Measurements from ENCODE around the gene CCKAR.

DNA sequence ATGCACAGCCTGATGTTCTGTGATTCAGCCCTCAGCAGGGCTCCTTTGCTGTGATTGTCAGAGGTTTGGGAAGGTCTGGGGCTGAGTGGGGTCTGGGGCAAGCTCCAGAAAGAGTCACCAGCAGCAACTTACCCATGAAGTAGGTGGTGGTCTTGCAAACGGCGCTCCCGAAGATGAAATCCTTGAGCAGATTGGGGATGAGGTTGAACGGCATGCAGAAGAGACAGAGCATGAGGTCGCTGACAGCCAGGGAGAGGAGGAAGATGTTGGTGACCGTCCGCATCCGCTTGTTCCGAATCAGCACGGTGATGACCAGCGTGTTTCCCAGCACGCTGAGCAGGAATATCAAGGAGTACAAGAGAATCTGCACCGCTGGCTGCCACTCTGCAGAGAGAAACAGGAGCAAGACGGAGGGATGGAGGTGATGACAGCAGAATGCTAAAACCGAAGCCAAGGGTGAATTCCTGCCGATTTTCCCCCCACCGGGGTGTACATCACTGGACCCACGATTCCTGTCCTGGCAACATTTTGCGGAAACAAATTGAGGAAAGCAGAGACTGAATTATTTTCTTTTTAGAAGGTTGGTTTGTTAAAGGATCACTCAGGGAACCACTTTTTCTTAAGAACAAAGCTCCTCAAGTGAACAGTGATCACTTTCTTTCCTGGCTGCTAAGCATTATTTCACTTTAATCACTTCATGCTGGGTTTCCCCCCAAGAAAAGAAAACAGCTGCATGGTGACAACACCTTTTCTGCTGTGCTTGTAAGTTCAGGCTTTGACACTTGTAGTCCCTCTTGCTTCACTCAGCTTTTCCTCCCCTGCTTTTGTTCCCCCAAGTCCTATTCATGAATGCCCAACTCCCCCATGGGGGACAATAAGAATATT lies 941 bp downstream of the CCKAR start:
- TF ChIP-seq, protein P1, sequence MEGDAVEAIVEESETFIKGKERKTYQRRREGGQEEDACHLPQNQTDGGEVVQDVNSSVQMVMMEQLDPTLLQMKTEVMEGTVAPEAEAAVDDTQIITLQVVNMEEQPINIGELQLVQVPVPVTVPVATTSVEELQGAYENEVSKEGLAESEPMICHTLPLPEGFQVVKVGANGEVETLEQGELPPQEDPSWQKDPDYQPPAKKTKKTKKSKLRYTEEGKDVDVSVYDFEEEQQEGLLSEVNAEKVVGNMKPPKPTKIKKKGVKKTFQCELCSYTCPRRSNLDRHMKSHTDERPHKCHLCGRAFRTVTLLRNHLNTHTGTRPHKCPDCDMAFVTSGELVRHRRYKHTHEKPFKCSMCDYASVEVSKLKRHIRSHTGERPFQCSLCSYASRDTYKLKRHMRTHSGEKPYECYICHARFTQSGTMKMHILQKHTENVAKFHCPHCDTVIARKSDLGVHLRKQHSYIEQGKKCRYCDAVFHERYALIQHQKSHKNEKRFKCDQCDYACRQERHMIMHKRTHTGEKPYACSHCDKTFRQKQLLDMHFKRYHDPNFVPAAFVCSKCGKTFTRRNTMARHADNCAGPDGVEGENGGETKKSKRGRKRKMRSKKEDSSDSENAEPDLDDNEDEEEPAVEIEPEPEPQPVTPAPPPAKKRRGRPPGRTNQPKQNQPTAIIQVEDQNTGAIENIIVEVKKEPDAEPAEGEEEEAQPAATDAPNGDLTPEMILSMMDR (optimal IDR thresholded peaks at IDR 0.05 in 1 of 3, IDR thresholded peaks at IDR 0.05 in 1 of 3, conservative IDR thresholded peaks at IDR 0.05 in 1 of 3; ENCODE audit: extremely low read depth in 1 of 3, insufficient read depth in 2 of 3, low read length in 3 of 3) = no peak
- TF ChIP-seq EZH2 (IDR thresholded peaks at IDR 0.05; ENCODE audit: low read length) = no peak
